Heart left ventricle (tissue), 16 donors: ENCODE data around the gene WDR37. TPM values are rescaled to one million over a fixed set of nuclear protein-coding genes. Genes with fewer than 3 reads are reported as not detected.

Experiments
- ATAC-seq, 4 donors: fragments of 200-7000 bp; cut with Tn5 transposase; one replicate each; pipeline ENCODE4 v1.9.1; 2020 to 2022; ENCODE audit warnings: moderate library complexity in 4 of 4, mild to moderate bottlenecking in 3 of 4, moderate number of reproducible peaks in 1 of 4
- DNase-seq, 5 donors: peaks; one replicate each; pipeline ENCODE4 v3.0.0-alpha.2; 2020
- H3K27ac ChIP-seq, 12 donors: fragments of 200-600 bp; sonication (generic) in 4 of 12; one replicate each; pipeline versions ENCODE4 v1.5.0 to v1.8.0; 2016 to 2022; ENCODE audit warnings: mild to moderate bottlenecking in 2 of 12
- H3K27me3 ChIP-seq, 9 donors: fragments of 200-600 bp; sonication (generic) in 2 of 9; one replicate each; pipeline versions ENCODE4 v1.5.1 to v1.8.0; 2016 to 2022; ENCODE audit warnings: mild to moderate bottlenecking in 3 of 9
- H3K36me3 ChIP-seq, 9 donors: fragments of 200-600 bp; sonication (generic) in 2 of 9; one replicate each; pipeline versions ENCODE4 v1.5.0 to v1.8.0; 2018 to 2022; ENCODE audit warnings: mild to moderate bottlenecking in 2 of 9
- H3K4me1 ChIP-seq, 12 donors: fragments of 200-600 bp; sonication (generic) in 4 of 12; one replicate each; pipeline versions ENCODE4 v1.5.0 to v1.8.0; 2016 to 2022; ENCODE audit warnings: mild to moderate bottlenecking in 3 of 12
- H3K4me3 ChIP-seq, 12 donors: fragments of 200-600 bp; sonication (generic) in 4 of 12; one replicate each; pipeline versions ENCODE4 v1.5.0 to v1.8.0; 2017 to 2022; ENCODE audit warnings: mild to moderate bottlenecking in 9 of 12, moderate library complexity in 4 of 12
- H3K9me3 ChIP-seq, 12 donors: fragments of 200-600 bp; sonication (generic) in 4 of 12; one replicate each; pipeline versions ENCODE4 v1.5.0 to v1.8.0; 2016 to 2022; ENCODE audit warnings: mild to moderate bottlenecking in 1 of 12
- POLR2A ChIP-seq, 2 donors: fragments of 450-650 bp; IDR thresholded peaks; one replicate each; pipeline ENCODE4 v1.6.1; 2017; ENCODE audit warnings: antibody characterized with exemption in 2 of 2, mild to moderate bottlenecking in 2 of 2, moderate library complexity in 2 of 2
- WGBS, 4 donors: extraction: QIAGEN DNeasy Blood & Tissue Kit in 2 of 4; methylation state at CpG; one replicate each; pipeline versions ENCODE4 v1.1.5 to v1.1.7; 2013 to 2018; 5-methylcytosine and 5-hydroxymethylcytosine counted together
- intact Hi-C, 10 donors: fragments of 100-400 bp; cut with DNase I; formaldehyde crosslinking; loops; one replicate each; pipeline versions ENCODE4 v1.11.1 to v1.14.2; 2022
- polyA plus RNA-seq, 2 donors: library from polyadenylated mRNA; stranded (reverse); fragments of 200-250 nt; gene quantifications; one replicate each; pipeline ENCODE4 v1.2.3, GENCODE V29; 2013
- total RNA-seq, 9 donors: library from RNA; depleted of rRNA in 2 of 9; stranded (reverse); fragments of >200 nt in 2 of 9; fragmentation: NEBNext Ultra II Directional in 3 of 9; extraction: Animal tissue kit (Norgen Biotek cat#: 25700) in 3 of 9; gene quantifications; one replicate each; pipeline versions ENCODE4 v1.1.0 to v1.2.4, GENCODE V29; 2016 to 2023
- TF ChIP-seq, protein P1 (sequence below), 12 donors: fragments of 200-600 bp; sonication (generic) in 4 of 12; IDR thresholded peaks; one replicate each; pipeline versions ENCODE4 v1.5.0 to v1.8.0; 2018 to 2022; ENCODE audit warnings: antibody characterized with exemption in 12 of 12, mild to moderate bottlenecking in 5 of 12
- donor health status: ischemic (EF 13 %, LVEDD 7.1; RV severe dilation, severe dysfunction).
- donor health status: healthy with polysubstance abuse.
- donor health status: DM: no; HTN: yes; CAD: no.
- donor health status: DM: no; HTN: no; CAD: no.
- donor health status: ischemic (EF 25% LVEDD 6.9; RV normal size, moderate dysfunction).
- donor health status: ischemic (EF 25% LVEDD 5.7; RV mildly dilated, moderate dysfunction).
- donor health status: healthy.
- donor health status: DM: yes; HTN: yes; CAD: no.
- donor health status: ischemic (EF 35%, LVEDD 5.7; RV mildly dilated, moderate dysfunction).
- donor health status: nonischemic (EF 11% LVEDD 7.7; RV severe dilation, severe dysfunction).
- donor health status: DM: yes; HTN: yes; CAD: no.
- donor health status: PGD.
- donor health status: ischemic (EF 29% LVEDD 5.4; RV normal size, mild dysfunction).
- donor health status: nonischemic (EF 23%, LVEDD 6.1; RV moderate dilation, normal function).

WDR37 gene
- total and polyA plus RNA-seq, 11 donors, result 8.4 to 43.3 (median 26.3) TPM

DNA sequence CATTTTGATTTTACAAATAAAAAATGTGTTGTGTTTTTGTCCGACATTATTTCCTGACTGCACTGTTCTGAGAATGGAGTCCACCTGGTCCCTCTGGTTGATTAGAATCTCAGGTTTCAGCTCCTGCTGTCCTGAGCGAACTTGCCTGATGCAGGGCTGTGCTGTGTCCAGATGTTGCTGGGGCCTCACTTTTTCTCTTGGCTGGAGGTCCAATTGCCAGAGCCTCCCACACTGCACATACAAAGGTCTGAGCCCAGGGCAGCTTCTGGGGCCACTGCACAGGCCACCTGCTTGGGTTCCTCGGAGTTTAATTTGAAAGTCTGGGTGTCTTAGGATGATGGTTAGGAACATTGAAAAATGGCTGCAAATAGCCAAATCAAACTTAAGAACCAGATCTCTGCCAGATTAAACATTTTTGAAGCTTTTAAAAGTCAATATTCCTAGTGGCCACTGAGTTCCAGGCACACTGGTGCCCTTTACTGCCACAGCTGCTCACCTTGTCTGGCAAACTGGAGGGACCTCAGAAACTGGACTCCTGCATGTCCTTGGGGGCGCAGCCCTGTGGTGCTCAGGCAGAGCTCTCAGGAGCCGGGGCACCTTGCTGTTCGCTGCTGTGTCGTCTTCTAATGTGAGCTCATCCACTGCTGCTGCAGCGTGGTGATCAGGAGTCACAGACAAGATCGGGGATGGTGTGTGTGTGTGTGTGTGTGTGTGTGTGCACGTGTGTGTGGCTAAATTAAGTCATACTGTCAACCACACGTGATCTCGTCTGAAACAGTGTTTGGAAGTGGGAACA is 75.0 kb downstream of the WDR37 start:
- peaks cover 0 to 7% (median 0%) of the 10 kb centered on the region in 12 donors for H3K4me1 ChIP-seq
- no peak overlapping the region for H3K4me3 ChIP-seq
- DNase-seq, result no peak
- H3K9me3 ChIP-seq, result no peaks in the 10 kb centered on the region
- peaks cover 0 to 67% (median 48%) of the 10 kb centered on the region in 9 donors for H3K36me3 ChIP-seq
- H3K27ac ChIP-seq, result no peak overlapping the region
- H3K27me3 ChIP-seq, result no peaks in the 10 kb centered on the region
- intact Hi-C loops, result no loop called here
- TF ChIP-seq, protein P1, sequence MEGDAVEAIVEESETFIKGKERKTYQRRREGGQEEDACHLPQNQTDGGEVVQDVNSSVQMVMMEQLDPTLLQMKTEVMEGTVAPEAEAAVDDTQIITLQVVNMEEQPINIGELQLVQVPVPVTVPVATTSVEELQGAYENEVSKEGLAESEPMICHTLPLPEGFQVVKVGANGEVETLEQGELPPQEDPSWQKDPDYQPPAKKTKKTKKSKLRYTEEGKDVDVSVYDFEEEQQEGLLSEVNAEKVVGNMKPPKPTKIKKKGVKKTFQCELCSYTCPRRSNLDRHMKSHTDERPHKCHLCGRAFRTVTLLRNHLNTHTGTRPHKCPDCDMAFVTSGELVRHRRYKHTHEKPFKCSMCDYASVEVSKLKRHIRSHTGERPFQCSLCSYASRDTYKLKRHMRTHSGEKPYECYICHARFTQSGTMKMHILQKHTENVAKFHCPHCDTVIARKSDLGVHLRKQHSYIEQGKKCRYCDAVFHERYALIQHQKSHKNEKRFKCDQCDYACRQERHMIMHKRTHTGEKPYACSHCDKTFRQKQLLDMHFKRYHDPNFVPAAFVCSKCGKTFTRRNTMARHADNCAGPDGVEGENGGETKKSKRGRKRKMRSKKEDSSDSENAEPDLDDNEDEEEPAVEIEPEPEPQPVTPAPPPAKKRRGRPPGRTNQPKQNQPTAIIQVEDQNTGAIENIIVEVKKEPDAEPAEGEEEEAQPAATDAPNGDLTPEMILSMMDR (IDR thresholded peaks at IDR 0.05), result no peak
- TF ChIP-seq POLR2A (IDR thresholded peaks at IDR 0.05), result no peak
- WGBS, 4 donors, result 89 to 97% (median 96%) methylated on average over 12 of the region's 12 CpGs
- no peak for ATAC-seq

DNA sequence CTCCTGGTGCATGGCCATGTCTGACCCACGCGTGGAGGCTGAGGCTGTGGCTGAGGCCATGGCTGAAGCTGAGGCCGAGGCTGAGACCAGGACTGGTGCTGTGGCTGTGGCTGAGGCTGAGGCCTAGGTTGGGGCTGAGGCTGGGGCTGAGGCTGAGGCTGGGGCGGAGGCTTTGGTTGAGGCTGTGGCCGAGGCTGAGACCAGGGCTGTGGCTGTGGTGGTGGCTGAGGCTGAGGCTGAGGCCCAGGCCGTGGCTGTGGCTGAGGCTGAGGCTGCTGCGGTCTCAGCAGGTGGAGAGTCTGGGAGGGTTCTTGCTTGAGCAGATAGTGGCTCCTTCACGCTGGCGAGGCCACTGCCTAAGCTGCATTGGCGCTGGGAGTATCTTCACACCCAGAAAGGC is 76.4 kb downstream of the WDR37 start:
- no peak for TF ChIP-seq POLR2A (IDR thresholded peaks at IDR 0.05)
- TF ChIP-seq, protein P1 (IDR thresholded peaks at IDR 0.05), result no peak
- H3K9me3 ChIP-seq, result peaks cover 0 to 4% (median 0%) of the 10 kb centered on the region in 12 donors
- peaks cover 0 to 7% (median 0%) of the 10 kb centered on the region in 12 donors for H3K4me1 ChIP-seq
- no peaks in the 10 kb centered on the region for H3K27me3 ChIP-seq
- DNase-seq, result no peak
- no peak overlapping the region for H3K27ac ChIP-seq
- ATAC-seq, result peak in 3 of 4 donors; percentile 11 to 22 (median 13)
- peaks cover 0 to 53% (median 36%) of the 10 kb centered on the region in 9 donors for H3K36me3 ChIP-seq
- H3K4me3 ChIP-seq, result no peak overlapping the region
- intact Hi-C loops, result no loop called here
- WGBS, 4 donors, result 81 to 96% (median 92%) methylated on average over 9 to 10 of the region's 10 CpGs

DNA sequence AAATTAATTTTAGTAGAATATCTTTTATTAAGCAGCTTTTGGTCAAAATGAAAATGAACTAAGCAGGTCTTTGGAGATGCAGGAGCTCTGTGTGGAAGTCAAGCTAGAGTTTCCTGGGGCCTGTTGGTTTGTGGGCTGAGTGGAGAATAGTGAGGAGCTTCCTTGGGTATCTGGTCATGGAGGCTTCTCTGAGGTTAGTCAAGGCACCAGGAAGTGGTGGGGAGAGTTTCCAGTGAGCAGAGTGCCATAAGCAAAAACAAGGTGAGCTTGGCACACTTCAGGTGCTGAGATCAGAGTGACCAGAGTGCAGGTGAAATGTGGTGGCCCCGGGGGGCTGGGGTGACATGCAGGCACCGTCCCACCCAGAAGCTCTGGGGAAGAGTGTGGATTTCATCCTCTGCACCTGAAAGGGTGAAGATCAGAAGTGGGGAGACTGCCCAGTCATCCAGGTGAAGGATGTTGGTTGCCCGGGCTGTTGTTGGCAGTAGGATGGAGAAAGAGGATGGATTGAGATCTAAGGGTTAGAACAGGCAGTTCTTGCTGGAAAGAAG is 77.4 kb downstream of the WDR37 start:
- Histone ChIP-seq H3K27ac (no peak overlapping the region), H3K4me1 (no peaks in the 10 kb centered on the region), H3K36me3 (peaks cover 0 to 43% (median 32%) of the 10 kb centered on the region in 9 donors), H3K27me3 (no peaks in the 10 kb centered on the region), H3K9me3 (peaks cover 0 to 10% (median 3%) of the 10 kb centered on the region in 12 donors), H3K4me3 (no peak overlapping the region)
- TF ChIP-seq POLR2A (IDR thresholded peaks at IDR 0.05), result no peak
- TF ChIP-seq, protein P1 (IDR thresholded peaks at IDR 0.05), result no peak
- intact Hi-C loops, result no loop called here
- WGBS, 4 donors, result 93 to 98% (median 94%) methylated on average over 3 of the region's 3 CpGs
- DNase-seq, result no peak
- ATAC-seq, result no peak

DNA sequence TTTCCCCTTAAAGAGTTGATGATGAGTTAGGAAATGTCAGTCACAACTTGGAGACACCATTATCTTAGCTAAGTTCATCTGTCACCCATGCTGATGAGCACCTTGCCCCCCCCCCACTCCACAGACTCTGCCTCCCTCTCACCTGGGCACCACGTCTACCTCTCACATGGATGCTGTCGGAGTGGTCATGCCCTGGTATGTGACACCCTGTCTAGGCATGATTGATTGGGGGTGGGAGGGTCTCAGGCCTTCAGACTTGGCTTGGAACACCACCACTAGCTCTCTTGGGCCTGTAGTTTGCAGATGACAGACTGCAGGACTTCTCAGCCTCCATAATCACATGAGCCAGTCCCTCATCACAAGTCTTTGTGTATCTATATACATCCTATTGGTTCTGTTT is 78.0 kb downstream of the WDR37 start:
- TF ChIP-seq POLR2A (IDR thresholded peaks at IDR 0.05), result no peak
- TF ChIP-seq, protein P1 (IDR thresholded peaks at IDR 0.05), result no peak
- intact Hi-C loops, result no loop called here
- Histone ChIP-seq H3K27me3 (no peaks in the 10 kb centered on the region), H3K4me1 (no peaks in the 10 kb centered on the region), H3K36me3 (peaks cover 0 to 38% (median 27%) of the 10 kb centered on the region in 9 donors), H3K4me3 (no peak overlapping the region), H3K9me3 (peaks cover 0 to 16% (median 9%) of the 10 kb centered on the region in 12 donors), H3K27ac (no peak overlapping the region)
- ATAC-seq (peak in 2 of 4 donors; percentile 10 to 42), DNase-seq (no peak)
- 67 to 79% (median 75%) methylated on average over 2 of the region's 2 CpGs for WGBS, 4 donors
